ENCODE data around the gene PDGFRB. TPM values are rescaled to one million over a fixed set of nuclear protein-coding genes. Genes with fewer than 3 reads are reported as not detected.

Gene PDGFRB
- total and polyA plus RNA-seq, 9 of the 15 experiments (the other 6 are each of a cell fraction or from before 2014, with no cell fraction given): 0.01 to 1.5 (median 0.09) TPM; not detected in 3

GRCh38 chr5:150064681-150065220 is 90.9 kb downstream of the PDGFRB start (continued):
- TF ChIP-seq MXI1 (IDR thresholded peaks at IDR 0.05; ENCODE audit: low read depth, low read length): no peak
- TF ChIP-seq PHF20 (IDR thresholded peaks at IDR 0.05; ENCODE audit: partially characterized antibody): no peak
- no peak for TF ChIP-seq HNRNPLL (IDR thresholded peaks at IDR 0.05; ENCODE audit: low read depth, low read length, poor library complexity, severe bottlenecking)

Small RNA genes within 50 kb of the gene (small RNA-seq; reads per million reads assigned to genes)
- gene RF00019: not detected

Other genes with a start within 250 kb of the PDGFRB start
Only the 7 nearest of the 10 such genes appear.
- 3.9 and 5.2 TPM in 2 replicates for gene TIGD6, start 155.2 kb downstream of the PDGFRB start, total RNA-seq (2014; rRNA removed)
- 3.9 and 4.3 TPM in 2 replicates for gene TIGD6, start 155.2 kb downstream of the PDGFRB start, total RNA-seq (2014; rRNA removed; fragmentation: Illumina TruSeq; extraction: Trizol)
- 3.8 and 4.3 TPM in 2 replicates for gene TIGD6, start 155.2 kb downstream of the PDGFRB start, total RNA-seq (2015; rRNA removed; fragmentation: Illumina TruSeq; extraction: Trizol)
- 4.3 and 4.4 TPM in 2 replicates for gene TIGD6, start 155.2 kb downstream of the PDGFRB start, total RNA-seq (2021)
- 4.9 and 5.1 TPM in 2 replicates for gene TIGD6, start 155.2 kb downstream of the PDGFRB start, polyA plus RNA-seq (2011; rRNA removed)
- gene TIGD6, start 155.2 kb downstream of the PDGFRB start, polyA plus RNA-seq (2014; fragmentation: Illumina TruSeq; extraction: Trizol): 6.3 and 7.0 TPM in 2 replicates
- gene TIGD6, start 155.2 kb downstream of the PDGFRB start, polyA plus RNA-seq (2014; fragmentation: Nextera tagmentation; extraction: Ambion mirVana): 1 to 10 TPM; 1.8 to 2.3 TPM
- 3.1 and 4.0 TPM in 2 replicates for gene TIGD6, start 155.2 kb downstream of the PDGFRB start, polyA plus RNA-seq (2014; rRNA removed)
- gene HMGXB3, start 155.1 kb downstream of the PDGFRB start, total RNA-seq (2014; rRNA removed): 32.1 and 44.2 TPM in 2 replicates
- 32.2 and 34.3 TPM in 2 replicates for gene HMGXB3, start 155.1 kb downstream of the PDGFRB start, total RNA-seq (2014; rRNA removed; fragmentation: Illumina TruSeq; extraction: Trizol)
- gene HMGXB3, start 155.1 kb downstream of the PDGFRB start, total RNA-seq (2015; rRNA removed; fragmentation: Illumina TruSeq; extraction: Trizol): 32.2 and 34.7 TPM in 2 replicates
- gene HMGXB3, start 155.1 kb downstream of the PDGFRB start, total RNA-seq (2021): 44.1 and 44.3 TPM in 2 replicates
- gene HMGXB3, start 155.1 kb downstream of the PDGFRB start, polyA plus RNA-seq (2011; rRNA removed): 44.0 and 47.5 TPM in 2 replicates
- 40.0 and 41.0 TPM in 2 replicates for gene HMGXB3, start 155.1 kb downstream of the PDGFRB start, polyA plus RNA-seq (2014; fragmentation: Illumina TruSeq; extraction: Trizol)
- gene HMGXB3, start 155.1 kb downstream of the PDGFRB start, polyA plus RNA-seq (2014; fragmentation: Nextera tagmentation; extraction: Ambion mirVana): 1 to 10 TPM; 1.8 to 2.1 TPM
- 31.7 and 31.9 TPM in 2 replicates for gene HMGXB3, start 155.1 kb downstream of the PDGFRB start, polyA plus RNA-seq (2014; rRNA removed)
- gene CSF1R, start 69.3 kb downstream of the PDGFRB start, total RNA-seq (2014; rRNA removed): not detected in 2 replicates
- not detected in 2 replicates for gene CSF1R, start 69.3 kb downstream of the PDGFRB start, total RNA-seq (2014; rRNA removed; fragmentation: Illumina TruSeq; extraction: Trizol)
- not detected in 2 replicates for gene CSF1R, start 69.3 kb downstream of the PDGFRB start, total RNA-seq (2015; rRNA removed; fragmentation: Illumina TruSeq; extraction: Trizol)
- gene CSF1R, start 69.3 kb downstream of the PDGFRB start, total RNA-seq (2021): 0.20 and 0.22 TPM in 2 replicates
- gene CSF1R, start 69.3 kb downstream of the PDGFRB start, polyA plus RNA-seq (2011; rRNA removed): 0.03 TPM in 1 of 2 replicates, not detected in the other
- gene CSF1R, start 69.3 kb downstream of the PDGFRB start, polyA plus RNA-seq (2014; fragmentation: Illumina TruSeq; extraction: Trizol): not detected in 2 replicates
- gene CSF1R, start 69.3 kb downstream of the PDGFRB start, polyA plus RNA-seq (2014; fragmentation: Nextera tagmentation; extraction: Ambion mirVana): not detected
- gene CSF1R, start 69.3 kb downstream of the PDGFRB start, polyA plus RNA-seq (2014; rRNA removed): 0.64 TPM in 1 of 2 replicates, not detected in the other
- gene CDX1, start 10.9 kb upstream of the PDGFRB start, total RNA-seq (2014; rRNA removed): not detected in 2 replicates
- not detected in 2 replicates for gene CDX1, start 10.9 kb upstream of the PDGFRB start, total RNA-seq (2014; rRNA removed; fragmentation: Illumina TruSeq; extraction: Trizol)
- not detected in 2 replicates for gene CDX1, start 10.9 kb upstream of the PDGFRB start, total RNA-seq (2015; rRNA removed; fragmentation: Illumina TruSeq; extraction: Trizol)
- gene CDX1, start 10.9 kb upstream of the PDGFRB start, total RNA-seq (2021): 0.16 TPM in 1 of 2 replicates, not detected in the other
- gene CDX1, start 10.9 kb upstream of the PDGFRB start, polyA plus RNA-seq (2011; rRNA removed): 0.06 TPM in 1 of 2 replicates, not detected in the other
- gene CDX1, start 10.9 kb upstream of the PDGFRB start, polyA plus RNA-seq (2014; fragmentation: Illumina TruSeq; extraction: Trizol): not detected in 2 replicates
- gene CDX1, start 10.9 kb upstream of the PDGFRB start, polyA plus RNA-seq (2014; fragmentation: Nextera tagmentation; extraction: Ambion mirVana): not detected
- gene CDX1, start 10.9 kb upstream of the PDGFRB start, polyA plus RNA-seq (2014; rRNA removed): not detected in 2 replicates
- not detected in 2 replicates for gene SLC6A7, start 34.2 kb upstream of the PDGFRB start, total RNA-seq (2014; rRNA removed)
- gene SLC6A7, start 34.2 kb upstream of the PDGFRB start, total RNA-seq (2014; rRNA removed; fragmentation: Illumina TruSeq; extraction: Trizol): not detected in 2 replicates
- not detected in 2 replicates for gene SLC6A7, start 34.2 kb upstream of the PDGFRB start, total RNA-seq (2015; rRNA removed; fragmentation: Illumina TruSeq; extraction: Trizol)
- not detected in 2 replicates for gene SLC6A7, start 34.2 kb upstream of the PDGFRB start, total RNA-seq (2021)
- not detected in 2 replicates for gene SLC6A7, start 34.2 kb upstream of the PDGFRB start, polyA plus RNA-seq (2011; rRNA removed)
- not detected in 2 replicates for gene SLC6A7, start 34.2 kb upstream of the PDGFRB start, polyA plus RNA-seq (2014; fragmentation: Illumina TruSeq; extraction: Trizol)
- not detected for gene SLC6A7, start 34.2 kb upstream of the PDGFRB start, polyA plus RNA-seq (2014; fragmentation: Nextera tagmentation; extraction: Ambion mirVana)
- not detected in 2 replicates for gene SLC6A7, start 34.2 kb upstream of the PDGFRB start, polyA plus RNA-seq (2014; rRNA removed)
- 0.18 TPM in 1 of 2 replicates, not detected in the other for gene CAMK2A, start 133.9 kb upstream of the PDGFRB start, total RNA-seq (2014; rRNA removed)
- not detected in 2 replicates for gene CAMK2A, start 133.9 kb upstream of the PDGFRB start, total RNA-seq (2014; rRNA removed; fragmentation: Illumina TruSeq; extraction: Trizol)
- 0.04 TPM in 2 replicates for gene CAMK2A, start 133.9 kb upstream of the PDGFRB start, total RNA-seq (2015; rRNA removed; fragmentation: Illumina TruSeq; extraction: Trizol)
- gene CAMK2A, start 133.9 kb upstream of the PDGFRB start, total RNA-seq (2021): 0.13 TPM in 1 of 2 replicates, not detected in the other
- not detected in 2 replicates for gene CAMK2A, start 133.9 kb upstream of the PDGFRB start, polyA plus RNA-seq (2011; rRNA removed)
- 0.10 TPM in 1 of 2 replicates, not detected in the other for gene CAMK2A, start 133.9 kb upstream of the PDGFRB start, polyA plus RNA-seq (2014; fragmentation: Illumina TruSeq; extraction: Trizol)
- not detected for gene CAMK2A, start 133.9 kb upstream of the PDGFRB start, polyA plus RNA-seq (2014; fragmentation: Nextera tagmentation; extraction: Ambion mirVana)
- gene CAMK2A, start 133.9 kb upstream of the PDGFRB start, polyA plus RNA-seq (2014; rRNA removed): 0.01 and 0.28 TPM in 2 replicates
- 0.12 TPM in 1 of 2 replicates, not detected in the other for gene ARSI, start 147.1 kb upstream of the PDGFRB start, total RNA-seq (2014; rRNA removed)
- gene ARSI, start 147.1 kb upstream of the PDGFRB start, total RNA-seq (2014; rRNA removed; fragmentation: Illumina TruSeq; extraction: Trizol): not detected in 2 replicates
- not detected in 2 replicates for gene ARSI, start 147.1 kb upstream of the PDGFRB start, total RNA-seq (2015; rRNA removed; fragmentation: Illumina TruSeq; extraction: Trizol)
- gene ARSI, start 147.1 kb upstream of the PDGFRB start, total RNA-seq (2021): 0.04 TPM in 2 replicates
- gene ARSI, start 147.1 kb upstream of the PDGFRB start, polyA plus RNA-seq (2011; rRNA removed): 0.07 TPM in 1 of 2 replicates, not detected in the other
- not detected in 2 replicates for gene ARSI, start 147.1 kb upstream of the PDGFRB start, polyA plus RNA-seq (2014; fragmentation: Illumina TruSeq; extraction: Trizol)
- not detected for gene ARSI, start 147.1 kb upstream of the PDGFRB start, polyA plus RNA-seq (2014; fragmentation: Nextera tagmentation; extraction: Ambion mirVana)
- gene ARSI, start 147.1 kb upstream of the PDGFRB start, polyA plus RNA-seq (2014; rRNA removed): not detected in 2 replicates